Stimulated activated naive B cell treated with anti-CD40 and anti-IgM and Interleukin-4, amounts not matched to agents 10 μg/mL and 1 μg/mL and 100 μg/mL, for 72 hours (primary cell): Measurements from ENCODE around the gene PDE8B.
"Not testable (repeated sequence)": the region's sequence is repeated elsewhere in the genome, so short reads cannot be mapped to it uniquely, and the experiment has no call there.

Experiments used
- ATAC-seq, 2 donors: fragments of 150-1000 bp; cut with Tn5 transposase; replicated peaks; 2 replicates each; pipeline ENCODE4 v1.10.0; 2021; ENCODE audit warnings: moderate library complexity in 1 of 2
- DNase-seq: peaks from one replicate; pipeline ENCODE4 v3.0.0; 2021
- H3K27ac Mint-ChIP-seq: one replicate; pipeline ENCODE4 v1.8.0; 2022; ENCODE audit warnings: mild to moderate bottlenecking, mixed read lengths
- H3K27me3 Mint-ChIP-seq, 2 donors: one replicate each; pipeline ENCODE4 v1.8.0; 2022; ENCODE audit warnings: mixed read lengths in 2 of 2
- H3K36me3 Mint-ChIP-seq, 2 donors: one replicate each; pipeline ENCODE4 v1.8.0; 2022; ENCODE audit warnings: mixed read lengths in 2 of 2, mild to moderate bottlenecking in 1 of 2
- H3K4me1 Mint-ChIP-seq, 2 donors: one replicate each; pipeline ENCODE4 v1.8.0; 2022; ENCODE audit warnings: mixed read lengths in 2 of 2, mild to moderate bottlenecking in 1 of 2
- H3K4me3 Mint-ChIP-seq, 2 donors: one replicate each; pipeline ENCODE4 v1.8.0; 2022; ENCODE audit warnings: mild to moderate bottlenecking in 2 of 2, mixed read lengths in 2 of 2, moderate library complexity in 1 of 2
- H3K9me3 Mint-ChIP-seq, 2 donors: one replicate each; pipeline ENCODE4 v1.8.0; 2022; ENCODE audit warnings: mixed read lengths in 2 of 2, mild to moderate bottlenecking in 1 of 2

Gene PDE8B

DNA sequence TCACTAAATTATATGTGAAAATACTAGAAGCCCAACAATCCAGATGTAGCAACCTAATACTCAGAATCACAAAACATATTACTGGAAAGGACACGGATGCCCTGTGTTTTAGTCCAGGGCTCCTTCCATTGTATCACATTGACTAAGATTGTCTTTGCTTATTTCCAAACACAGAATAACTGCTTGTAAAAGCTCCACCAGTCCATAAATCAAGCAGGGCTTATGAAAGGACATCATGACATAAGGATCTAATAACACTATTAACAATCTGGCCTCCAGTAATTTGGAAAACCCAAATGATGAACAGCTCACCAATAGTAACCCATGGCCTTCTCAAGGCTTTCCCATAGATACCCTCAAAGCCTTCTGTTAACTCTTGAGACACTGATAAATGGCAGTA, 241.9 kb downstream of the PDE8B start:
- no peak for DNase-seq
- Mint-ChIP-seq H3K4me1 (peaks cover 0 to 7% of the 10 kb centered on the region in 2 donors), H3K27me3 (no peaks in the 10 kb centered on the region), H3K36me3 (peaks cover 37 to 52% of the 10 kb centered on the region in 2 donors), H3K27ac (no peak overlapping the region), H3K9me3 (peaks cover 0 to 2% of the 10 kb centered on the region in 2 donors), H3K4me3 (no peak overlapping the region)
- no peak for ATAC-seq

DNA sequence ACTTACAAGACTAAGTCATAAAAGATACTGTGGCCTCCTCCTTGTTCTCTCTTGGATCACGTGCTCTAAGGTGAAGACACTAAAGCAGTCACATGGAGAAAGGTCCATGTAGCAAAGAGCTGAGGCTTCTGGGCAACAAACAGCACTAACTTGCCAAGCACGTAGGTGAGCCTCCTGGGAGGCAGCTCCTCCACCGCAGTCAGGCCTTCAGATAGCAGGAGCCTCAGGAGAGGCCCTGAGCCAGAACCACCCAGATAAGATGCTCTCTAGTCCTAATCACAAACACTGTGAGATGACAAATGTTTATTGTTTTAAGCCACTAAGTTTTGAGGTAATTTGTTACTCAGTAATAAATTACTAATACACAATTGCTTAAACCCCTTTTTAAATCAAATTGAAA, 243.6 kb downstream of the PDE8B start:
- no peak overlapping the region for H3K4me3 Mint-ChIP-seq
- peaks cover 21 to 37% of the 10 kb centered on the region in 2 donors for H3K36me3 Mint-ChIP-seq
- peaks cover 0 to 5% of the 10 kb centered on the region in 2 donors for H3K4me1 Mint-ChIP-seq
- no peaks in the 10 kb centered on the region for H3K27me3 Mint-ChIP-seq
- DNase-seq (no peak), ATAC-seq (no peak)
- H3K27ac Mint-ChIP-seq = no peak overlapping the region
- no peaks in the 10 kb centered on the region for H3K9me3 Mint-ChIP-seq

DNA sequence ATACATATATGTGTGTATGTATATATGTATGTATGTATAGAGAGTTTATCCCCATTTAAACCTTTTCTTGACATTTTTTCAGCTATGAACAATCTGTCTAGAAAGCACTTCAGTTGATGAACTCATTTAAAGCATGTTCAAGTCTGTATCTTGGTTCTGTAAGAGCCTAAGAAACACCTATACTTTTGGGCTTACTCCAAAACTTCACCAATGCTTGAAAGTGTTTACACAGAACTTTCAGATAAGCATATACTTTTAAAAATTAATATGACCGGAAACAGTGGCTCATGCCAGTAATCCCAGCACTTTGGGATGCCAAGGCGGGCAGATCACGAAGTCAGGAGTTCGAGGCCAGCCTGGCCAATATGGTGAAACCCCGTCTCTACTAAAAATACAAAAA, 250.8 kb downstream of the PDE8B start:
- Mint-ChIP-seq H3K27me3 (no peaks in the 10 kb centered on the region), H3K4me1 (peaks cover 0 to 5% of the 10 kb centered on the region in 2 donors)

DNA sequence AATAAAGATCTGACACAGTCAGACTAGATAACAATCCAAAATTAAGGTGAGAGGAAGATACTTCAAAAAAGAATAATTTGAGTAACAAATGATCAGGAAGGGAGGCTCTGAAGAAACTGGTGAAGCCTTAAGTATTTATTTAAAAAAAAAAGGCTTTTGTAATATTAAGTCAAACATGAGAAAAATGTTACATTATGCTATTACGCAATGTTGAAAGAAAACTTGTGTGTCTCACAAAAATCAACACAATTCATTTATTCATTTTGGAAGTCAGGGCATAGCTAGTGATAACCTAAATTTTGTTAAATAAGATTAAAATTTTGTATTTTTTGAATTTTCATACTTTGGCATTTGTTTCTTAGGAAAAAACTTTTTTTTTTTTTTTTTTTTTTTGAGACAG, 253.4 kb downstream of the PDE8B start:
- DNase-seq (no peak), ATAC-seq (no peak)
- H3K4me1 Mint-ChIP-seq = peaks cover 0 to 5% of the 10 kb centered on the region in 2 donors
- peaks cover 0 to 2% of the 10 kb centered on the region in 2 donors for H3K9me3 Mint-ChIP-seq
- H3K36me3 Mint-ChIP-seq = peaks cover 12 to 16% of the 10 kb centered on the region in 2 donors
- no peak overlapping the region for H3K4me3 Mint-ChIP-seq
- H3K27me3 Mint-ChIP-seq = no peaks in the 10 kb centered on the region
- no peak overlapping the region for H3K27ac Mint-ChIP-seq

More for the DNA sequence above, 250.8 kb downstream of the PDE8B start:
- ATAC-seq (no peak), DNase-seq (no peak)
- Mint-ChIP-seq H3K27ac (no peak overlapping the region), H3K4me3 (no peak overlapping the region), H3K9me3 (no peaks in the 10 kb centered on the region), H3K36me3 (peaks cover 10 to 15% of the 10 kb centered on the region in 2 donors)

DNA sequence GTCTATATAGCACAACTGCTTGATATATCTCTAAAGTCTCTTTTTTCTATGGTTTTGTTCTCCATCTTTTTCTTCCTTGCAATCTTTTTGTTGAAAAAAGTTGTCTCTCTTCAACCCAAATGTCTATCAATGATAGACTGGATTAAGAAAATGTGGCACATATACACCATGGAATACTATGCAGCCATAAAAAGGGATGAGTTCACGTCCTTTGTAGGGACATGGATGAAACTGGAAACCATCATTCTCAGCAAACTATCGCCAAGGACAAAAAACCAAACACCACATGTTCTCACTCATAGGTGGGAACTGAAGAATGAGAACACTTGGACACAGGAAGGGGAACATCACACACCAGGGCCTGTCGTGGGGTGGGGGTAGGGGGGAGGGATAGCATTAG, 258.4 kb downstream of the PDE8B start:
- H3K27me3 Mint-ChIP-seq, H3K4me3 Mint-ChIP-seq, DNase-seq, ATAC-seq, H3K27ac Mint-ChIP-seq, H3K4me1 Mint-ChIP-seq: not testable (repeated sequence)
- peaks cover 40 to 46% of the 10 kb centered on the region in 2 donors for H3K36me3 Mint-ChIP-seq
- peaks cover 7 to 15% of the 10 kb centered on the region in 2 donors for H3K9me3 Mint-ChIP-seq

DNA sequence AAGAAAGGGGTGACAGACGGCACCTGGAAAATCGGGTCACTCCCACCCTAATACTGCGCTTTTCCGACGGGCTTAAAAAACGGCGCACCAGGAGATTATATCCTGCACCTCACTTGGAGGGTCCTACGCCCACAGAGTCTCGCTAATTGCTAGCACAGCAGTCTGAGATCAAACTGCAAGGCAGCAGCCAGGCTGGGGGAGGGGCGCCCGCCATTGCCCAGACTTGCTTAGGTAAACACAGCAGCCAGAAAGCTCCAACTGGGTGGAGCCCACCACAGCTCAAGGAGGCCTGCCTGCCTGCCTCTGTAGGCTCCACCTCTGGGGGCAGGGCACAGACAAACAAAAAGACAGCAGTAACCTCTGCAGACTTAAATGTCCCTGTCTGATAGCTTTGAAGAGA, 264.6 kb downstream of the PDE8B start:
- not testable (repeated sequence) for H3K27me3 Mint-ChIP-seq, H3K27ac Mint-ChIP-seq, H3K4me1 Mint-ChIP-seq, H3K4me3 Mint-ChIP-seq, ATAC-seq, DNase-seq
- Mint-ChIP-seq H3K36me3 (peaks cover 46 to 48% of the 10 kb centered on the region in 2 donors), H3K9me3 (peaks cover 7 to 12% of the 10 kb centered on the region in 2 donors)
